ENCODE measurements around the gene SCFD2.
A peak's percentile ranks its signal among the peaks of the same experiment; 100 is the strongest.

Gene SCFD2

DNA sequence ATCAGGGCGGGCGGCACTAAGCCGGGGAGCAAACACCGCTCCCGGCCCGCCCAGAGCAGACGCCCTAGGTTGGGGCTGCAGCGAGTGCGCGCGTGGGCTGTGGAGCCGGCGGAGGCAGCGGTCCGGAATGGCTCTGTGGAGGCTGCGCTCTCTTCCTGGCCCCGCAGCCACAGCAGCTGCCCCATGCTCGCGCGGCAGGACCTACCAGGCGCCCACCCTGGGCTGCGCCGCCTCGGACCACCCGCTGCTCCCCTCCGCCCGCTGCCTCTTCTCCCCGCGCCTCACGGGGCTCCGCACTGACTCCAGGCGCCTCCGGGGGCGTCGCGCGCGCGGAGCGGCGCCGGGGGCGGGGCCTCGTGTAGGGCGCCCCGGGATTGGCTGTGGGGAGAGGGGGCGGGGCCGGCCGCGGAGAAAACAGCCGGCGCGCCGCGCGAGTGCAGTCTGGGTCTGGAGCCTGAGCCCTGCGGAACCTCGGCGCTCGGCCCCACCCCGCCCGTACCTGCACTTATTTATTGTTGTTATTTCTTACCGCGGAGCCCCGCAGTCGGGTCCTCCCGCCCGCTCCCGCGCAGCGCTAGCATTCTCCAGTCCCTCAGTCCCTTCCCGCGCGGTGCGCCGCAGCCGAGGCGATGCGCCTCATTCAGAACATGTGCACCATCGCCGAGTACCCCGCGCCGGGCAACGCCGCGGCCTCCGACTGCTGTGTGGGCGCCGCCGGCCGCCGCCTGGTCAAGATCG, 503.8 kb downstream of the SCFD2 start, which contains the start of gene RASL11B:
TSS of gene RASL11B (plus strand) at position 439 of the 738 bp plus-strand sequence. CDS start at position 630, 191 bp downstream.
- TF ChIP-seq, protein P1, sequence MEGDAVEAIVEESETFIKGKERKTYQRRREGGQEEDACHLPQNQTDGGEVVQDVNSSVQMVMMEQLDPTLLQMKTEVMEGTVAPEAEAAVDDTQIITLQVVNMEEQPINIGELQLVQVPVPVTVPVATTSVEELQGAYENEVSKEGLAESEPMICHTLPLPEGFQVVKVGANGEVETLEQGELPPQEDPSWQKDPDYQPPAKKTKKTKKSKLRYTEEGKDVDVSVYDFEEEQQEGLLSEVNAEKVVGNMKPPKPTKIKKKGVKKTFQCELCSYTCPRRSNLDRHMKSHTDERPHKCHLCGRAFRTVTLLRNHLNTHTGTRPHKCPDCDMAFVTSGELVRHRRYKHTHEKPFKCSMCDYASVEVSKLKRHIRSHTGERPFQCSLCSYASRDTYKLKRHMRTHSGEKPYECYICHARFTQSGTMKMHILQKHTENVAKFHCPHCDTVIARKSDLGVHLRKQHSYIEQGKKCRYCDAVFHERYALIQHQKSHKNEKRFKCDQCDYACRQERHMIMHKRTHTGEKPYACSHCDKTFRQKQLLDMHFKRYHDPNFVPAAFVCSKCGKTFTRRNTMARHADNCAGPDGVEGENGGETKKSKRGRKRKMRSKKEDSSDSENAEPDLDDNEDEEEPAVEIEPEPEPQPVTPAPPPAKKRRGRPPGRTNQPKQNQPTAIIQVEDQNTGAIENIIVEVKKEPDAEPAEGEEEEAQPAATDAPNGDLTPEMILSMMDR (conservative IDR thresholded peaks at IDR 0.05; ENCODE audit: control insufficient read depth, insufficient read depth, low read depth, low read length) = no peak
- peak; percentile 60 for DNase-seq (ENCODE audit: low read depth)
- peak within 1 kb of the TSS; percentile 52 for H3K4me3 ChIP-seq (ENCODE audit: control insufficient read depth, low read depth, low read length)

DNA sequence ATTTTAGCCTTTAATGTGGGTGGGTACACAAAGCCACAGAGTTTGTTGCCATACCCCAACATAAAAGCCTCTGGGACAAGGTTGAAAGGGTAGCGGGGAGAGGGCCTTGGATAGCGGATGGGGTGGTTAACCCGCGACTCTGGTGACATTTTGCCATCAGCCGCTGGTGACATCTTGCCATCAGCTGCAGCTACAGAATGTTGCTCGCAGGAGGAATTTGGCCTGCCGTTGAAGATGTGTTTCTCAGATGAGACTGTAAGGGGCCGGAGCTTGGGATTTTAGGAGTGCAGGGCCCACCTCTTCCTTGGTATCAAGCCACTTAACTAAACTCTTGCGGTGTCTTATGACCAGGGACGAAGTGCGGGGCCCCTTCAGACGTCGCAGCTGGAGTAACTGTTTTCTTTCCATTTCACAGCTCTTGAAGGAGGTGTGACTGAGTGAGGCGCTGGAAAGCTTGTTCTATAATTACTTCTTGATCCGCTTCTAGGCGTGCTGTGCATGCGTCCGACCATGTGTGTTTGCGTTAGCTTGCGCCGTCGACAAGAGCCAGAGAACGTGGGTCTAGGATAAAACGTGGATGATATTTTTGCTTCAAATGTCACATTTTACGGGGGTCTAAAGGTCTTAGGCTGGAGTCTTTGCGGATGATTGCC, 504.6 kb downstream of the SCFD2 start:
- TF ChIP-seq, protein P1 (conservative IDR thresholded peaks at IDR 0.05; ENCODE audit: control insufficient read depth, insufficient read depth, low read depth, low read length) = no peak
- peak overlapping the region; percentile 52 for H3K4me3 ChIP-seq (ENCODE audit: control insufficient read depth, low read depth, low read length)
- no peak for DNase-seq (ENCODE audit: low read depth)

DNA sequence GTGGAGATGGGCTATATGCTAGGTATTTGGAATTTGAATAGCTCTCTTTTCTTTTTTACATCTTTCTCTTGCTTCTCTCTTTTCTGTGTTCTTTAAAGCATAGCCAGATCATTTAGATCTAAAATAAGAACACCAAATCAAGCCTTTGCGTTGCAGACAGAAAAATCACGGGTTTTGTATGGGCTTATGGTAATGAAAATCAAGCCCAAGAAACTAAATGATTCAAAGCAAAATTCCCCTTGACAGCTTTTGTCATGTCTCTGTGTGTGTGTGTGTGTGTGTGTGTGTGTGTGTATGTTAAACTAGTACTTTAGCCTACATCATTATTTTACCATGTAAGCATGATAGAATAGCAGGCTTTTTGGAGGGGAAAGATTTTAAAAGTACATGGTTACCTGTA, 505.5 kb downstream of the SCFD2 start:
- TF ChIP-seq, protein P1 (conservative IDR thresholded peaks at IDR 0.05; ENCODE audit: control insufficient read depth, insufficient read depth, low read depth, low read length) = no peak
- no peak for DNase-seq (ENCODE audit: low read depth)
- H3K4me3 ChIP-seq (ENCODE audit: control insufficient read depth, low read depth, low read length) = no peak overlapping the region

DNA sequence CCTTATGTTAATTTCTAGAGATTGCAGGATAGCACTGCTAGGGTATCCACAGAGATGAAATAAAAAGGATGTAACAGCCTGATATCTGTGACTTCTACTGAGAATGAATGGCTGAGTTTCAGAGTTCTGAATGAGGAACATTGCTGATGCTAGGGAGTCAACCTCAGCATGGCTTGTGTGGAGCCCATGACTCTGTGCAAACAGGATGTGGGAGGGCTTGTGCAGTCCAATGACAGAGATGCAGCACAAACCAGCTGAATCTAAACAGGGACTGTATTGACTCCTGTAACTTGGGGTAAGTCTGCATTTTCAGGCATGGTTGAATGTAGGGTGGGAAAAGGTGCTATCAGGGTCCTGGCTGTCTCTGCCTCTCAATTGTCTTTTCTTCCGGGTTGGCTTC, 509.1 kb downstream of the SCFD2 start:
- no peak for DNase-seq (ENCODE audit: low read depth)
- TF ChIP-seq, protein P1 (conservative IDR thresholded peaks at IDR 0.05; ENCODE audit: control insufficient read depth, insufficient read depth, low read depth, low read length) = no peak
- H3K4me3 ChIP-seq (ENCODE audit: control insufficient read depth, low read depth, low read length) = no peak overlapping the region

DNA sequence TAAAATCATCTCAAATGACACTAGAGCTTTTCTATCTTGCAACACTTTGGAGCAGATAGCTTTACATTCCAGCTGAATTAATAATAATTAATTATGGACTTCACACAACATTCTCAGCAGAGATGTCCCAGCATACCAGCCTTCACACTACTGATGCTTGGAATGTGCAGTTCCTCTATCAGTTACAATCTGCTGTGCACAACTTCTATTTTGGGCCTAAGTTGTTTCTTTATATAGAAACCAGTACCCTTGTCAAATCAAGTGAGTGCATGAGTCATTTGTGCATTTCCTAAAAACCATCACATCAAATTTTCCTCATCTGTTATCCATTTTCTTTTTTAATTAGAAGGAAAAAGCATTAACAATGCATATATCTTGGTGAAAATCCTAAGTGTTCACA, 512.5 kb downstream of the SCFD2 start:
- TF ChIP-seq, protein P1 (conservative IDR thresholded peaks at IDR 0.05; ENCODE audit: control insufficient read depth, insufficient read depth, low read depth, low read length) = no peak
- DNase-seq (ENCODE audit: low read depth) = peak; percentile 59
- no peak overlapping the region for H3K4me3 ChIP-seq (ENCODE audit: control insufficient read depth, low read depth, low read length)

DNA sequence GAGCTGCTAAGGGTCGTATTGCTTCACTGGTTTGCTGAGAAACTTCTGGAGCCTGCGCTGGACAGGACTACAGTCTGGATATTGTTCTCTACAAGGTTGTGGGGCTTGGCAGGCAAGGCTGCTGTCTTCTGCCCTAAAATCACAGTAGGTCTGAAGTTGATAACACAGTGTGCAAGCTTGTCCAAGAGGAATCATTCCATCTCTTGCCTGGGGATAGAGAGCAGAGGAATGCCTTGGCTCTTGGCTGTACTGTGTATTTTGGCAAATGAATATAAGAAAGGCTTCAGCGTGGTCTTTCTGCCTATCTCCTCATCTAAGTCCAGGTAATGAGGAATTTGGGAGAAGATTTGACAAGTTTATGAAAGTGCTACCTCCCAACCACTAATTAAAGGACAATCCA, 513.1 kb downstream of the SCFD2 start:
- H3K4me3 ChIP-seq (ENCODE audit: control insufficient read depth, low read depth, low read length) = no peak overlapping the region
- TF ChIP-seq, protein P1 (conservative IDR thresholded peaks at IDR 0.05; ENCODE audit: control insufficient read depth, insufficient read depth, low read depth, low read length) = no peak
- DNase-seq (ENCODE audit: low read depth) = no peak

All from fibroblast of mammary gland (primary cell).